GM18858 (cell line): Measurements from ENCODE around the gene ICAM4.
"Not testable (repeated sequence)": the region's sequence is repeated elsewhere in the genome, so short reads cannot be mapped to it uniquely, and the experiment has no call there.

Experiments
- ATAC-seq: cut with Tn5 transposase; IDR thresholded peaks from one replicate; pipeline ENCODE4 v1.9.1; 2021; ENCODE audit not compliant: unreplicated experiment

The ICAM4 gene

DNA sequence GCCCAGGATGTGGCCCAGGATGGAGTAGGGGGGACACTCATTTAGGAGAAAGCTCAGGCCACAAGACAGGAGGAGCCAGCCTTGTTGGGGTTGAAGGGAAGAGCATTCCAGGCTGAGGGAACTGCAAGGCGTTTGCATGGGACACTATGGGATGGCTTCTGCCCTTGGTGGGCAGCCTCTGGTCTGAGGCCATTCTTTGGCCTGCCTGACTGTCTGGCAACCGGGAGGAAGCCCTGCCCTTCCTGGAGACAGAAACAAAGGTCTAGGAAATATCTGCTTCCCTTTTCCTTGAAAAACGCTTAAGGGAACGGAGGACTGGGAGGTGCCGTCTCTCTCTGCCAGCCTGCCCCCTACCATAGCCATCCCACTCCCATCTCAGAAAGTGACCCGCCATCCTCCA is 18.7 kb upstream of the ICAM4 start:
- ATAC-seq, result no peak

GRCh38 chr19:10269333-10270179 is 17.2 kb upstream of the ICAM4 start:
- ATAC-seq, result no peak

- no peak for ATAC-seq
Observed at GRCh38 chr19:10270180-10270615, 16.6 kb upstream of the ICAM4 start.

- no peak for ATAC-seq
Observed at GRCh38 chr19:10270616-10271394, 15.9 kb upstream of the ICAM4 start, which contains the start of gene ICAM1. ICAM1 (plus strand) TSS chr19:10271120; CDS start chr19:10271160, 40 bp downstream.

- ATAC-seq, result no peak
Observed at GRCh38 chr19:10271543-10272086, 15.1 kb upstream of the ICAM4 start.

DNA sequence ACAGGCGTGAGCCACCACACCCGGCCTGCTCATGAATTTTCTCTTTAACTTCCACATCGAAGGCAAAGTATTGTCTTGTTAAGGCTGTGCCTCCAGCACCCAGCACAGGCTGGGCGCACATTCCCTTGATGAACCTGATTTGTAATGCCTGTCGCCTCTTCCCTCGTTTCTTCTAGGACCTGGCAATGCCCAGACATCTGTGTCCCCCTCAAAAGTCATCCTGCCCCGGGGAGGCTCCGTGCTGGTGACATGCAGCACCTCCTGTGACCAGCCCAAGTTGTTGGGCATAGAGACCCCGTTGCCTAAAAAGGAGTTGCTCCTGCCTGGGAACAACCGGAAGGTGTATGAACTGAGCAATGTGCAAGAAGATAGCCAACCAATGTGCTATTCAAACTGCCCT is 12.2 kb upstream of the ICAM4 start:
- ATAC-seq, result no peak

- ATAC-seq, result no peak
Observed at GRCh38 chr19:10277795-10278589, 8.8 kb upstream of the ICAM4 start.

DNA sequence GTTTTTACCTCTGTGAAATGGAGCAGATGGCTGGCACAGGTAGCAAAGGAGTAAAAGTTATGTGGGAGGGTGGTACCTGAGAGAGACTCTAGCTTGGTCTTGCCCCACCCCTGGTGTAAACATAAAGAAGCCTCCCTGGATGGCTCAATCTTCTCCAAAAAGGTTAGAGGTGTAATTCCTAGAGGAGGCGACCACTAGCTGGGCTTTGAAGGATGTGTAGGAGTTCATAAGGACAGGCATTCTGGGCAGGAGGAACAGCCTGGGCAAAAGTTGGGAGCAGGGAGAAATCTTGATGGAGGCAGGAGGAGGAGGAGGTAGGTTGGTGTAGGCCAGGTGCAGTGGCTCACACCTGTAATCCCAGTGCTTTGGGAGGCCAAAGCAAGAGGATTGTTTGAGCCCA is 7.8 kb upstream of the ICAM4 start:
- no peak for ATAC-seq

DNA sequence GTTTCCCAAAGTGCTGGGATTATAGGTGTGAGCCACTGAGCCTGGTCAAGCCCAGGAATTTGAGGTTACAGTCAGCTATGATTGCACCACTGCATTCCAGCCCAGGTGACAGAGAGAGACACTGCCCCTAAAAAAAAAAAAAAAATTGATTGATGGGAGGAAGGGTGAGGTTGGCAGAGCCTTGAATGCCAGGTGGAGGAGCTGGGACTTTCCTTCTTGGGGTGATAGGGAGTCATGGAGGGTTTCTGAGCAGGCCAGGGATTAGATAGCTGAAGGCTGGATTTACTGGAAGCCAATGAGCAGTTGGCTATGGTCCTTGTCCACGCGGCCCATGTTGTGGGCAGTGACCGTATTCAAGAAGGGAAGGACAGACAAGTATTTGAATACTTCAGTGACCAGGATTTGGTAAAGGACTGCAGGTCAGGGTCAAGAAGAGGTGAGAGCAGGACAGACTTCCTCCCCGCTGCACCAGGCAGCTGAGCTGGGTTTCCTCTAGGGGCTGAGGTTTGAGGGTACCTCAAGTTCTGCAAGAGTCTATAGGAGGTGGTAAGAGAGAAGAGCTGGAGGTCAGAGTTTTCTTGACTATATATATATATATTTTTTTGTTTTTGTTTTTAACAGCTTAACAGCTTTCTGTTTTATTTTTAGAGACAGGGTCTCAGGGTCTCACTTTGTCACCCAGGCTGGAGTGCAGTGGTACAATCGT is 6.9 kb upstream of the ICAM4 start:
- no peak for ATAC-seq

GRCh38 chr19:10282043-10282442 is 4.7 kb upstream of the ICAM4 start:
- ATAC-seq, result not testable (repeated sequence)

DNA sequence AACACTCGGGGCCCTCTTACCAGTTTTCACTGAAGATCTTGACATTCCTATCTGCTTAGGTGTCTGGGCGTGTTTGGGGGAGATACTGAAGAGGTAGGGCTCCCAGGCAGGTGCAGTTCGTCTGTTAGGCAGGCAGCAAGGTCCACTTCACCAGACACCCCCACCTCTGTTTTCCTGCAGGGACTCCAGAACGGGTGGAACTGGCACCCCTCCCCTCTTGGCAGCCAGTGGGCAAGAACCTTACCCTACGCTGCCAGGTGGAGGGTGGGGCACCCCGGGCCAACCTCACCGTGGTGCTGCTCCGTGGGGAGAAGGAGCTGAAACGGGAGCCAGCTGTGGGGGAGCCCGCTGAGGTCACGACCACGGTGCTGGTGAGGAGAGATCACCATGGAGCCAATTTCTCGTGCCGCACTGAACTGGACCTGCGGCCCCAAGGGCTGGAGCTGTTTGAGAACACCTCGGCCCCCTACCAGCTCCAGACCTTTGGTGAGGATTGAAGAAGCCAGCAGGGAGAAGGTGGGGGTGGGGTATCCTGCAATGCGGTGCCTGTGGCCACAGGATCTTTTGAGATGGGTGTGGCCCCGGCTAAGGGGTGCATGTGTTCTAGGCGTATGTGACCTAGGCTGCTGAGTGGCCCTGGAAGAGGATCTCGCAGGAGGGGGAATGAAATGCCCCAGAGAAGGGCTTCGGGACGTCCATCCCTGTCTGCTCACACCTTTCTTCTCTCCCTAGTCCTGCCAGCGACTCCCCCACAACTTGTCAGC is 3.3 kb upstream of the ICAM4 start:
- no peak for ATAC-seq

DNA sequence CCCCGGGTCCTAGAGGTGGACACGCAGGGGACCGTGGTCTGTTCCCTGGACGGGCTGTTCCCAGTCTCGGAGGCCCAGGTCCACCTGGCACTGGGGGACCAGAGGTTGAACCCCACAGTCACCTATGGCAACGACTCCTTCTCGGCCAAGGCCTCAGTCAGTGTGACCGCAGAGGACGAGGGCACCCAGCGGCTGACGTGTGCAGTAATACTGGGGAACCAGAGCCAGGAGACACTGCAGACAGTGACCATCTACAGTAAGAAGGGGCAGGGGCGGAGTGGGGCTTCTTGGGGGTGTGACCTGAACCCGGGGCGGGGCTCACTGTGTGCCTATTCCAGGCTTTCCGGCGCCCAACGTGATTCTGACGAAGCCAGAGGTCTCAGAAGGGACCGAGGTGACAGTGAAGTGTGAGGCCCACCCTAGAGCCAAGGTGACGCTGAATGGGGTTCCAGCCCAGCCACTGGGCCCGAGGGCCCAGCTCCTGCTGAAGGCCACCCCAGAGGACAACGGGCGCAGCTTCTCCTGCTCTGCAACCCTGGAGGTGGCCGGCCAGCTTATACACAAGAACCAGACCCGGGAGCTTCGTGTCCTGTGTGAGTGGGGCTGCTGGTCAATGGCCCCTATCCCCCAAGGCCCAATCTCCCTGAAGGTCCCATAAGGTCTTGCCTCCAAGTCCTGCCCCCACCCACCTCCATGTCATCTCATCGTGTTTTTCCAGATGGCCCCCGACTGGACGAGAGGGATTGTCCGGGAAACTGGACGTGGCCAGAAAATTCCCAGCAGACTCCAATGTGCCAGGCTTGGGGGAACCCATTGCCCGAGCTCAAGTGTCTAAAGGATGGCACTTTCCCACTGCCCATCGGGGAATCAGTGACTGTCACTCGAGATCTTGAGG is 2.4 kb upstream of the ICAM4 start:
- ATAC-seq, result no peak

DNA sequence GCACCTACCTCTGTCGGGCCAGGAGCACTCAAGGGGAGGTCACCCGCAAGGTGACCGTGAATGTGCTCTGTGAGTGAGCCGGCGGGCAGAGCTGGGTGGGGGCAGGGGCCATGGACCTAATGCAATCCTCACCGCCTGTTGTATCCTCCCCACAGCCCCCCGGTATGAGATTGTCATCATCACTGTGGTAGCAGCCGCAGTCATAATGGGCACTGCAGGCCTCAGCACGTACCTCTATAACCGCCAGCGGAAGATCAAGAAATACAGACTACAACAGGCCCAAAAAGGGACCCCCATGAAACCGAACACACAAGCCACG is 1.8 kb upstream of the ICAM4 start:
- ATAC-seq, result no peak

DNA sequence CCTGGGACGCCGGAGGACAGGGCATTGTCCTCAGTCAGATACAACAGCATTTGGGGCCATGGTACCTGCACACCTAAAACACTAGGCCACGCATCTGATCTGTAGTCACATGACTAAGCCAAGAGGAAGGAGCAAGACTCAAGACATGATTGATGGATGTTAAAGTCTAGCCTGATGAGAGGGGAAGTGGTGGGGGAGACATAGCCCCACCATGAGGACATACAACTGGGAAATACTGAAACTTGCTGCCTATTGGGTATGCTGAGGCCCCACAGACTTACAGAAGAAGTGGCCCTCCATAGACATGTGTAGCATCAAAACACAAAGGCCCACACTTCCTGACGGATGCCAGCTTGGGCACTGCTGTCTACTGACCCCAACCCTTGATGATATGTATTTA is 1.4 kb upstream of the ICAM4 start:
- no peak for ATAC-seq

GRCh38 chr19:10288662-10289166 is 2.0 kb downstream of the ICAM4 start:
- no peak for ATAC-seq

GRCh38 chr19:10289167-10289835 is 2.5 kb downstream of the ICAM4 start:
- no peak for ATAC-seq

DNA sequence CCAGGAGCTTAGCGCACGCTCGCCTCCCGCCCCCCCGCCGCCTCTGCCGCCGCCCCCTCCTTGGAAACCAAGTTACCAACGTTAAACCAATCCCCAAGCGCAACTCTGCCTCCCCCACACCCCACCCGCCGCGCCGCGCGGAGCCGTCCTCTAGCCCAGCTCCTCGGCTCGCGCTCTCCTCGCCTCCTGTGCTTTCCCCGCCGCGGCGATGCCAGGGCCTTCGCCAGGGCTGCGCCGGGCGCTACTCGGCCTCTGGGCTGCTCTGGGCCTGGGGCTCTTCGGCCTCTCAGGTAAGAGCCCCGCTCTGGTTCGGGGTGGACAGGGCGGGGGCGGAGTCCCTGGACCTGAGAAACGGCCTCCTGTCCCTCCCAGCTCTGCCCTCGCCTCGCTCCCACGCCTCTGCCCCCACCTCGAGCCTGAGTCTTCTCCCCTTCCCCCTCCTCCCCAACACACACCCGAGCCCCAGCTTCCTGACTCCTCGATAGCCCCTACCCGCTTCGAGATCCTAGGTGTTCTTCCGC is 3.1 kb downstream of the ICAM4 start, which contains the start of gene ICAM5:
TSS of gene ICAM5 (plus strand) at position 117 of the 521 bp plus-strand sequence. CDS start at position 209, 92 bp downstream.
- no peak for ATAC-seq
